ENCODE measurements around the gene IGSF9B.

DNA sequence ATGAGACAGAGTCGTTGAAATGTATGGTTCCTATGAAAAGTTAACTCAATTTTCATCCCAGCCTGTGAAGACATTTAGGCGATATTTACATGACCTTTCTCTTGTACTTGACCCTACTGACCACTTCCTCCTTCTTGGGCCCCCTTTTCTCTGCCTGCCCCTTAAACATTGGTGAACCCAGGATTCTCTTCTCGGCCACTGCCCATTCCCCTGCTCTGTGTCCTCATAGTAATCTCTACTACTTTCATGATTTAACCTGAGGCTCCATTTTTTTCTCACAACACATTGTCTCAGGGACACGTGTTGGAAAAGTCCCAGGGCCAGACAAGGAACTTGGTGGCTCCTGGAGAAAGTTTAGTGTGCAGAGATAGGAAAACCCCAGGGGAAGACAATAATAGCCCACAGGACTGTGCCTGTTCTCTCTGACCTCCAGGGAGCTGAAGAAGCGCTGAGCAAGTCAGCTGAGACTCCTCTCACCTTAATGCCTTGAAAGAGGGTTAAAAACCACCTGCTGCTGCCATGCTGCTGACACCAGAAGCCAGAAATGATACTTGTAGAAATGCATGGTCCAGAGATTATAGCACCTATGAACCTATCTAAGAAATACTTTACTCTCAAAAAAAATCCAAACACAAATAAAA, 69.0 kb downstream of the IGSF9B start:
- TF ChIP-seq, protein P1, sequence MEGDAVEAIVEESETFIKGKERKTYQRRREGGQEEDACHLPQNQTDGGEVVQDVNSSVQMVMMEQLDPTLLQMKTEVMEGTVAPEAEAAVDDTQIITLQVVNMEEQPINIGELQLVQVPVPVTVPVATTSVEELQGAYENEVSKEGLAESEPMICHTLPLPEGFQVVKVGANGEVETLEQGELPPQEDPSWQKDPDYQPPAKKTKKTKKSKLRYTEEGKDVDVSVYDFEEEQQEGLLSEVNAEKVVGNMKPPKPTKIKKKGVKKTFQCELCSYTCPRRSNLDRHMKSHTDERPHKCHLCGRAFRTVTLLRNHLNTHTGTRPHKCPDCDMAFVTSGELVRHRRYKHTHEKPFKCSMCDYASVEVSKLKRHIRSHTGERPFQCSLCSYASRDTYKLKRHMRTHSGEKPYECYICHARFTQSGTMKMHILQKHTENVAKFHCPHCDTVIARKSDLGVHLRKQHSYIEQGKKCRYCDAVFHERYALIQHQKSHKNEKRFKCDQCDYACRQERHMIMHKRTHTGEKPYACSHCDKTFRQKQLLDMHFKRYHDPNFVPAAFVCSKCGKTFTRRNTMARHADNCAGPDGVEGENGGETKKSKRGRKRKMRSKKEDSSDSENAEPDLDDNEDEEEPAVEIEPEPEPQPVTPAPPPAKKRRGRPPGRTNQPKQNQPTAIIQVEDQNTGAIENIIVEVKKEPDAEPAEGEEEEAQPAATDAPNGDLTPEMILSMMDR (IDR thresholded peaks at IDR 0.05): no peak
- TF ChIP-seq EP300 (IDR thresholded peaks at IDR 0.05) (no peak), POLR2A (IDR thresholded peaks at IDR 0.05) (no peak)
